ENCODE measurements around the gene DOCK2. TPM values are rescaled to one million over a fixed set of nuclear protein-coding genes. Genes with fewer than 3 reads are reported as not detected.
"Not testable (repeated sequence)": the region's sequence is repeated elsewhere in the genome, so short reads cannot be mapped to it uniquely, and the experiment has no call there.

DOCK2 gene
- polyA plus RNA-seq, 3 donors, result 2.1 to 3.4 (median 2.5) TPM

DNA sequence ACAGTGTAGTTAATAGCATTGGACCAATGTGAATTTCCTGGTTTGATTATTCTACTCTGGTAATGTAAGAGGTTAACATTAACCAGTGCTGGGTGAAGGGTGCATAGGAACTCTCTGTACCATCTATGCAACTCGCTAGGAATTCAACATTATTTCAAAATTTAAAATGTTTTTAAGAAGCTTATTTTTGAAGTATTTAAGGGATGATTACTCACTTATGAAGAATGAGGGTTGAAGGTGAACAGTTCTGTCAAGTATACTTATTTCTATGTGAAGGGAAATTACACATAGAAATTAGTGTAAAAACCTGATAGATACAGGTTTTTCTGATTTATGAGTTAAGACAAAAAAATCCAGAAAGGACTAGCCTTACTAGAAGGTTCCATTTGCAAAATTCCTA is 177.4 kb downstream of the DOCK2 start:
- no peak for DNase-seq

- DNase-seq, result no peak
Measured at GRCh38 chr5:169817031-169817430, 180.0 kb downstream of the DOCK2 start.

DNA sequence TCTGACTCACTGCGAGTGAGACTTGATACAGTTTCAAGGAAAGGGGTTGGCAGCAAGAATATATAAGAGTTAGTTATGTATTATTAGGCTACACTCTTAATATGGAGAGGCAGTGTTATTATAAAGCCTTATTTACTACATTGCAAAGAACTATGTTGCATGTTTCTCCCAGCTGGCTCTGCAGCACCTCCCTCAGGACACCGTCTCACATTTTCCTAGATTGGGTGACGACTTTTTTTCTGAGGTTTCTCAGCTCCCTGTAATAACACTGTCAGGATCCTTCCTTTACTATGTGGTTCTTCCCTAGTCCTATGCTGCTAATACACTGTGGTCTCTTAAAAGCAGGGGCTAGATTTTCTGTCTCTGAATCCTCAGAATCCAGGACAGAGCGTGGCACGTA is 189.5 kb downstream of the DOCK2 start:
- no peak for DNase-seq

GRCh38 chr5:169827769-169828168 is 190.7 kb downstream of the DOCK2 start:
- DNase-seq, result no peak

GRCh38 chr5:169828385-169828784 is 191.3 kb downstream of the DOCK2 start:
- no peak for DNase-seq

DNA sequence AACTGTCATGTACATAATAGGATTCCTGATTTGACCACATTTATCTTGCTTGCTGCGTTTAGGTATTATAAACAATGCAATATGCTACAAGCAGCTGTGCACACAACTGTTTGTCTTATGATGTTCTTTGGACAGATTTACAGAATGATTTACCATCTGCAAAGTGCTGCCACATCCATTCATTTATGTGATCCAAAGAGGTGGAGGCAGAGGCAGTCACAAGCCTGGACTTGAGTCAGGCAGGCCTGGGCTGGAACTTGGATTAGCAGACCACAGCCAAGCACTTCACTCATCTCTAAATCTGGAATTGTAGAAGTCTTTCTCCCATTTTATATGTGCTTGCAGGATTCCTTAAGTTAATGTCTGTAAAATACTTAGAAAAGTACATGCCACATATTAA is 194.3 kb downstream of the DOCK2 start:
- no peak for DNase-seq

- DNase-seq, result no peak
Measured at GRCh38 chr5:169832304-169832703, 195.2 kb downstream of the DOCK2 start.

DNA sequence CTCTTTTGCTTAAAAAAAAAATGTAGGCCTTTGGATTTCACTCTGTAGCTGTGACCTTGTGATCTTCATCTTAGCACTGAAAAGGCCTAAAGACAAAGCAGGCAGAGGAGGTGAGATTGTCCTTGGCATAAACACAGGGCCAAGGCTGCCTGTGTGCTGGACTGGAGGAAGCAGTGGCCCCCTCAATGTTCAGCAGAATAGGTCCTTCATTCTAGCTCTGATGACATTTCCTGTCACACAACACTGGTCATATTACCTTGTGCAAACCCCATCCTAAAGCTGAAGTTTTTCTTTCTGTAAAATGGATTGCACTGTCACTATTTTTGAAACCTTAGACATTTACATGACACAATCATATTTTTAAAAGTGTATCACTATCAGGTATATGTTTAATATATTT is 195.8 kb downstream of the DOCK2 start:
- DNase-seq, result no peak

- DNase-seq, result not testable (repeated sequence)
Measured at GRCh38 chr5:169833681-169834292, 196.7 kb downstream of the DOCK2 start.

- not testable (repeated sequence) for DNase-seq
Measured at GRCh38 chr5:169834540-169834939, 197.5 kb downstream of the DOCK2 start.

GRCh38 chr5:169836835-169837536 is 199.9 kb downstream of the DOCK2 start:
- no peak for DNase-seq

GRCh38 chr5:169837686-169838085 is 200.6 kb downstream of the DOCK2 start:
- DNase-seq, result no peak

- no peak for DNase-seq
Measured at GRCh38 chr5:169838688-169839087, 201.6 kb downstream of the DOCK2 start.

- DNase-seq, result no peak
Measured at GRCh38 chr5:169840405-169840804, 203.3 kb downstream of the DOCK2 start.

DNA sequence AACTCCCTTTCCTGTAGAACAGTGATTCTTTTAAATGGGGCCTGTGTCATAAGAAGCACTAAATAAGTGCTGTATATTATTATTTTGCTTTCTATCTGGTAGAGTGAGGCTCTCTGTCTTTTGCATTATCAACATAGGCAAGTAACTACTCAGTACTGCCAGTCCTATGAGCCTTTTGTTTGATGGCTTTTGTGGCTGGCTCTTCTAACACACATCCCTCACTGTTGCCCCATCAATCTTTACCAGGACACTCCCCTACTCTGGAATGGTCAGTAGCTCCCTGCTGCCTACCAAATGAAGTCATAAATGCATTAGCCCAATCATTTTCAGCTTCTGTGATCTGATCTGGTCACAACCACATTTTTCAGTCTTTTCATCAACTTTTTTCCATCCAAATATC is 205.6 kb downstream of the DOCK2 start:
- no peak for DNase-seq

DNA sequence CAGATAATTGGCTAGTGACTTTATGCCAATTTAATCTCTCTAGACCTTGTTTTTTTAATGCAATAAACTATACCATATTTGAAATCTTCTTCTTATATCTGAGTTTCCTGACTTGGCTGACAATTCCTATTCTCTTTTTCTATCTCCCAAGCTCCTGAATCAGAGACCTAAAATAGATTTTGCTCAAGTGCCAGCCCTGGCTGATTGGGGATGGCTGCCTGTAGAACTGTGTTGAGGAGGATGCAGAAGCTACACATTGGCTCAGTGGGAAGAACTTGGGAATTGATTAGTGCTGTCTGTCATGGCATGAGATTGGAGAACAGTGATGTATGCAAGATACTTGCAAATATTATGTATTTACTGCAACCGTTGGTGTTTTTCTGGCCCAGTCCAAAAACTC is 210.4 kb downstream of the DOCK2 start:
- no peak for DNase-seq

GRCh38 chr5:169848271-169848670 is 211.2 kb downstream of the DOCK2 start:
- DNase-seq, result no peak

- no peak for DNase-seq
Measured at GRCh38 chr5:169848792-169849191, 211.7 kb downstream of the DOCK2 start.

- DNase-seq, result no peak
Measured at GRCh38 chr5:169850409-169850808, 213.3 kb downstream of the DOCK2 start.

GRCh38 chr5:169851321-169851850 is 214.3 kb downstream of the DOCK2 start:
- no peak for DNase-seq

GRCh38 chr5:169856571-169856970 is 219.5 kb downstream of the DOCK2 start:
- DNase-seq, result no peak

- no peak for DNase-seq
Measured at GRCh38 chr5:169860585-169860984, 223.5 kb downstream of the DOCK2 start.

DNA sequence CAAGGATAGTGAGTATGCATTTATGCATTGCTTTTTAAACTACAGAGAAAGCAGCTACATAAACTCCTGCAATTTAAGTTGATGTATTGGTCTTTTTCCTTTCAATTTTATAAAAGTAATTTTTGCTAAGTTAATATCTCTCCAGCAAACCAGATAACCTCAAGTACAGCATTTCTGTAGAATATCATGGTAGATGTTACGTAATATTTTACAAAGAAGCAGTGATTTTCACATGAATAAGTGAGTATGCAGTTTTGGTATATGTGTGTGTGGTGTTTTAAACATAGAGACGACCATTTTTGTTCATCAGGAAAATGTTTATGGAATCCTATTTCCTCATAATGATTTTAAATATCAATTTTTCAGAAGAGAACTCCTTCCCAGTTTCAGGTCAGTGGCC is 224.4 kb downstream of the DOCK2 start:
- no peak for DNase-seq

- DNase-seq, result no peak
Measured at GRCh38 chr5:169861934-169862333, 224.9 kb downstream of the DOCK2 start.

Measured in renal pelvis (tissue), 4 donors.